GM21367 (cell line): ENCODE results near the gene PBRM1.

Experiments used
- ATAC-seq: cut with Tn5 transposase; IDR thresholded peaks from one replicate; pipeline ENCODE4 v1.9.1; 2021; ENCODE audit not compliant: unreplicated experiment

PBRM1 gene

GRCh38 chr3:52525680-52526561, 159.8 kb downstream of the PBRM1 start:
- ATAC-seq, result no peak

- no peak for ATAC-seq
These were observed 160.7 kb downstream of the PBRM1 start for GRCh38 chr3:52524752-52525679.

GRCh38 chr3:52524258-52524751, 161.4 kb downstream of the PBRM1 start:
- ATAC-seq, result no peak

- no peak for ATAC-seq
These were observed 162.1 kb downstream of the PBRM1 start for GRCh38 chr3:52523386-52524257.

- no peak for ATAC-seq
These were observed 163.0 kb downstream of the PBRM1 start for GRCh38 chr3:52522651-52523251.

- ATAC-seq, result no peak
These were observed 163.6 kb downstream of the PBRM1 start for GRCh38 chr3:52521881-52522650.

- no peak for ATAC-seq
These were observed 164.3 kb downstream of the PBRM1 start for GRCh38 chr3:52521488-52521824.

GRCh38 chr3:52520716-52521487, 164.8 kb downstream of the PBRM1 start:
- no peak for ATAC-seq

- ATAC-seq, result no peak
These were observed 165.5 kb downstream of the PBRM1 start for GRCh38 chr3:52520141-52520667.

- ATAC-seq, result no peak
These were observed 166.1 kb downstream of the PBRM1 start for GRCh38 chr3:52519445-52520140.

- ATAC-seq, result no peak
These were observed 166.8 kb downstream of the PBRM1 start for GRCh38 chr3:52518723-52519444.

GRCh38 chr3:52517796-52518722, 167.7 kb downstream of the PBRM1 start:
- no peak for ATAC-seq

GRCh38 chr3:52516509-52517195, 169.1 kb downstream of the PBRM1 start:
- ATAC-seq, result no peak

GRCh38 chr3:52515192-52515591, 170.5 kb downstream of the PBRM1 start:
- no peak for ATAC-seq

GRCh38 chr3:52514576-52514975, 171.1 kb downstream of the PBRM1 start:
- no peak for ATAC-seq

- ATAC-seq, result no peak
These were observed 172.4 kb downstream of the PBRM1 start for GRCh38 chr3:52513281-52513680.
